GM18499 (cell line): Measurements from ENCODE around the gene ARFIP2.
"Not testable (repeated sequence)": the region's sequence is repeated elsewhere in the genome, so short reads cannot be mapped to it uniquely, and the experiment has no call there.

Source experiments
- ATAC-seq: cut with Tn5 transposase; IDR thresholded peaks from one replicate; pipeline ENCODE4 v1.9.1; 2021; ENCODE audit warnings: moderate number of reproducible peaks; ENCODE audit not compliant: insufficient read depth, unreplicated experiment

ARFIP2 gene, protein sequence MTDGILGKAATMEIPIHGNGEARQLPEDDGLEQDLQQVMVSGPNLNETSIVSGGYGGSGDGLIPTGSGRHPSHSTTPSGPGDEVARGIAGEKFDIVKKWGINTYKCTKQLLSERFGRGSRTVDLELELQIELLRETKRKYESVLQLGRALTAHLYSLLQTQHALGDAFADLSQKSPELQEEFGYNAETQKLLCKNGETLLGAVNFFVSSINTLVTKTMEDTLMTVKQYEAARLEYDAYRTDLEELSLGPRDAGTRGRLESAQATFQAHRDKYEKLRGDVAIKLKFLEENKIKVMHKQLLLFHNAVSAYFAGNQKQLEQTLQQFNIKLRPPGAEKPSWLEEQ

DNA sequence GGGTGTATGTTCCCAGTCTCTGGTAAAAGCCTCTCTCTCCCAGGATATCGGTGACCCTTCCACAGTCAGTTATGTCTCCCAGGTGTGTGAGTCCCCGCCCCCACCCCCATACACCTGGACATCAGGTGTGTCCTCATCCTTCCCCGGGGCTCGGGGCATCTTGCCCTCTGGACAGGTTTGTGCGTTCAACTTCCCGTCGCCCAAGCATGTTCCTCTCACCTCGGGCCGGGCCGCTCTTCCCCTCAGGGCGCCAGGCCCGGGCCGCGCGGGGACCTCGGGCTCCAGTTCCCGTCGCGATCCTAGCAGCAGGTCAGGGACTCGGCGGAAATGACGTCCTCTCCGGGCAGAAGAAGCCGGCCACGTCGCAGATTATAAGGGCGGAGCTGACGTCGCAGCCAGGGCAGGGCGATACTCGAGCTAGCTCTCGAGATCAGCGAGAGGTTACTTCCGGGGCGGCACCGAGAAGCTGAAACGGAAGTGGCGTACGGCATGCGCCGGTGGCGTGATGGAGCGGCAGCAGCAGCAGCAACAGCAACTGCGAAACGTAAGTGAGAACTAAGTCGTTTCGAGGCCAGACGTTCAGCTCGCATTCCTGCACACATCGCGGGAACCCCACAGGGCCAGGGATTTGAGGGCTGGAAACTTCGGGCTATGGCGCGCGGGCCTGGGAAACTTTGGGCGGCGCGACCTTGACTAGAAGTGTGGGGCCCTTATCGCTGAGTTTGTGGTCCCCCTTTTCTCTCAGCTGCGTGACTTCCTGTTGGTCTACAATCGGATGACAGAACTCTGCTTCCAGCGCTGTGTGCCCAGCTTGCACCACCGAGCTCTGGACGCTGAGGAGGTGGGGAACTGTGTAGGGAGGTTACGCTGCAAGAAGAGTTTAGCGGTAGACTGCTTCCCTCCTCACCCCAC, at the start of gene ARFIP2, which contains the start of gene TIMM10B:
Gene ARFIP2 (minus strand): TSS at position 320 of the 912 bp plus-strand sequence. CDS start 910 bp downstream, outside the sequence.
Gene TIMM10B (plus strand): TSS at position 490 of the 912 bp plus-strand sequence. CDS start 16 bp downstream, at position 506.
- peak; percentile 95 for ATAC-seq

GRCh38 chr11:6530848-6531247, 49.7 kb upstream of the ARFIP2 start:
- ATAC-seq, result no peak

- ATAC-seq, result no peak
Observed at GRCh38 chr11:6529266-6529665, 48.1 kb upstream of the ARFIP2 start.

DNA sequence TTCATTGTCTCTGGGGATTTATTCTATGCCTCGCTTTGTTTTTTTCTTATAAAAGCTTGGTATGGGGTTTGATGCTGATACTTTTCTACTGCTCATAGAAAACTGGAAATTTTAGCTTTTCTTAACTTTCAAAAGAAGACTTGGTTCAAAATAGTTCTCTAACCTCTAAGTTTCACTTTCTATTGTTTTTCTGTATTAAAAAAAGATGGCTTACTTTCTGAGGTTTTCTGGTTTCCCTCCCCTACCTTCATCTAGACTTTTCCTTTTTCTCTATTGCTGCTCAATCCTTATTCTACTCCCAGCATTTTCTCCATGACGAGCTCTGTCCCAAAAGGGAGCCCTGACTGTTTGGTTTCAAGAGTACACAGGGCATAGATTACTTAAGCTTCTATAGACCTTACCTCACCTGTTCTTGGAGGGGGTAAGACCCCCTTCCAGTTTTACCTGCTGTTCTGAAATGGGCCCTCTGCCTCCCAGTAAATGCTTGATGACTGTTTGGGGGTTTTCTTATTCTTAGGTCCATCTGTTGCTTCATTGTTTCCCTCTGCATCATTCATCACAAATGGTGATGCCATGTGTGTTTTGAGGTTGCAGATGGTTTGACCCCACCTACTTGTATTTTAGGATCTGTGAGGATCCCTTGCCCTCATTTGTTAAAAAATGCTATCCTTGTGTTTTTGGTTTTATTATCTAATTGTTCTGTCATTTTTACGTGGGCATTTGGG, 45.4 kb upstream of the ARFIP2 start:
- ATAC-seq, result no peak

DNA sequence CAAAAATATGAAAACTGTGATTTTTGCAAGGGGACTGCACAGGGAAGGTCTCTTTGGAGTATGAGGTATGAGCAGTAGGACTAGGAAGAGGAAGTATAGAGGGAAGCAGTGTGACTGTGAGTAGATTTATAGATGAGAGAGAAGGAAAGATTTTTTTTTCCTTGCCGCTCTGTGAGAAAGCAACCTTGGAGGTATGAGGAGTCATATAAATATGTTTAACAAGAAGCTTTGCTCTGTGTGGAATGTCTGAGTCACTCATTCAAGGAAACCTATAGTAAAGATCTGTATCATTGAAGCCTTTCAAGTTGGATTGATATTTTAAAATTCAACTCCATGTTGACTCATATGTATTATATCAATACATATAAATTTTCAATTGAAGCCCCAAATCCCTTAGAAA, 42.1 kb upstream of the ARFIP2 start:
- no peak for ATAC-seq

- not testable (repeated sequence) for ATAC-seq
Observed at GRCh38 chr11:6521946-6522345, 40.8 kb upstream of the ARFIP2 start.

GRCh38 chr11:6520265-6520664, 39.1 kb upstream of the ARFIP2 start:
- no peak for ATAC-seq

DNA sequence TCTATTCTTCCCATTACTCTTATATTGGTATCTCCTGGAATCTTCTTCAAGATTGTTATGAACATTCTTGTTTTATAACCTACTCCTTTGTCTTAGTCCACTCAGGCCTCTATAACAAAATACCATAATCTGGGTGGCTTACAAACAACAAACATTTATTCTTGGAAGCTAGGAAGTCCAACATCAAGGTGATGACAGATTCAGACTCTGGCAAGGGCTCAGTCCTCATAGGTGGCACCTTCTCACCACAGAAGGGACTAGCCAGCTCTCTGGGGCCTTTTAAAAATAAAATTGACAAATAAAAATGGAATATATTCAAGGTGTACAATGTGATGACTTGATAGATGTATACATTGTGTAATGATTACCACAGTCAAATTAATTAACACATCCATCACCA, 35.7 kb upstream of the ARFIP2 start:
- ATAC-seq, result no peak

- no peak for ATAC-seq
Observed at GRCh38 chr11:6505577-6506240, 24.6 kb upstream of the ARFIP2 start.

- ATAC-seq, result no peak
Observed at GRCh38 chr11:6504166-6504565, 23.0 kb upstream of the ARFIP2 start.

DNA sequence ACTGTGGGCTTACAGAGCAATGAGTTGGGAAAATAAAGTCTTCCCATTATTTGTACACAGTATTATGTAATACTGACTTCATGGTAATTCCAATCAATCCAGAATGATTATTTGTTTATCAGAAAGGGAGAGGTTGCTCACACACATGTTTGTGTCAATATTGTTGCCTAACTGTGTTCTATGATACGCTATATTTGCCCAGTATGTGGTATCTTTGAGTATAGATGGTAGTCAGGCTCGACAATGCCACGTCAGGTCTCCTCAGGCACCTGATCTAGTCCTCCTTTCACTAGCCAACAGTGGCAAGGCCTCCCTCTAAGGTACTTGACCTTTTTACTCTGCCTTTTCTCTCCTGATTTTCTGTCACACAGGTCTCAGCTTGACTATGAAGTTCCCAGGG, 21.3 kb upstream of the ARFIP2 start:
- ATAC-seq, result no peak

DNA sequence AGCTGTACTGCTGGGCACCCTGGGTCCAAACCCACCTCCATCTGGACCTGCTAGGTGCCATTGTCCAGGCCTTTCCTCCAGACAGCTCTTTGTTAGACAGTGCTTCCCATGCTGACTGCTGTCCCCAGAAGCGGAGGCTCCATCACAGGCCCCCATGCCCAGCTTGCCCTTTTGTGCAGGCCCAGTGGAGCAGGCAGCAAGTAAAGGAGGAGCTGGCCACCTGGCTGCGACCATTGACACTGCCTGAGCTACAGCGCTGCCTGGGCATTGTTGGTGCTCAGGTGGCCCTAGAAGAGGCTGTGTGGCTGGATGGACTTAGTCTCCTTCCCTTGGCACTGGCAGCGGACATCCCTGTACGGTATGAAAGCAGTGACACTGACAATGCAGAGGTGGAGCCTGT, 17.4 kb upstream of the ARFIP2 start:
- no peak for ATAC-seq

DNA sequence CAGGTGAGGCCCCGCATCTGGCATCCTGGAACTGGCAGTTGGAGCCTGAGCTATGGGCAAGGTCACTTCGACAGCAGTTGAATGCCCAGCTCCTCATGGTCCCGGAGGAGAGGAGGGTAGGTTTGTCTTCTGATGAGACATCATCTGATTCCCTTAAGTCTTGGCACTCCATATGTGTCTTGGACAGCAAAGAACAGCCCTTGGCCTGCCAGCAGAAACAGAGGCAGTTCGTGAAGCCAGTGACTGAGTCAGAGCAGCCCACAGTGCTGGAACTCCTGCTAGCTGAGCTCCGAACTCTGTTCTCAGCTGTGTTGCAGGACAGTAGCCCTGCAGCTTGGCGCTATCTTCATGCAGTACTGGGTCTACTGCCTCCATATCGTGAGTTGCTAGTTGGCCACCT, 17.0 kb upstream of the ARFIP2 start:
- ATAC-seq, result no peak

- no peak for ATAC-seq
Observed at GRCh38 chr11:6497069-6497839, 16.1 kb upstream of the ARFIP2 start, which contains the start of gene DNHD1. Gene DNHD1 (plus strand): TSS chr11:6497280. CDS start chr11:6498216, 936 bp downstream.

DNA sequence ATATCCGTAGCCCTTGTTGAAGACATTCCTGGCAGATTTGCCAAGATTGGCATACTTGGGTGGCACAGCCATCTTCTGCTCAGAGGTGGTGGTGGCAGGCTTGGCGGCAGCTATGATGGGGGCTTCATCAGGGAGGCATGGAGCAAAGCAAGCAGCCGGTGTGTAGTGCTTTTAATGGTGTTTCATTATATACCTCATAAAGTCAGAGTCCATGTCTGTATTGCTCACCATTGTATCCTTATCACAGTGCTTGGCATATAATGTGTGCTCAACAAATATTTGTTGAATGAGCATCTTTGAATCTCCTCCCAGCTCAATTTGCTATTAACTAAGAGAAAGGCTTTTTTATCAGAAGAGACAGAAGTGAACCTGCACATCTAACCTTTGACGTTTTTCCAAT, 8.2 kb upstream of the ARFIP2 start:
- ATAC-seq, result no peak

- no peak for ATAC-seq
Observed at GRCh38 chr11:6488821-6489220, 7.7 kb upstream of the ARFIP2 start.

GRCh38 chr11:6488342-6488741, 7.2 kb upstream of the ARFIP2 start:
- ATAC-seq, result no peak

DNA sequence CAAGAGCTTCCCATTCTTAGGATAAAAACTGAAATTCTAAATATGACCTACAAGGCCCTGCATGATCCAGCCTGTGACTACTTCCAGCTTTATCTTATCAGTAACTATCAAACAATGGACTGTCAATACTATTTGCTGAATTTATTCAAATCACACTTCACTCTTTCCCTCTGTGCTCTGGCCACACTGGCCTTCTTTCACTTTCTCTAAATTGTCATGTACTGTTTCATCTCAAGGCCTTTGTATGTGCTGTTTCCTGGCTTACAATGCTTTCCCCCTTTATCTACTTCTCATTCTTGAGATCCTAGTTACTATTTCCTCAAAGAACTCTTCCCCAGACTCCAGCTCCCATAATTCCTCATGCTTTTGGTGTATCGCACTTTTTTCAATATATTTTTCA, 5.8 kb upstream of the ARFIP2 start:
- ATAC-seq, result no peak

DNA sequence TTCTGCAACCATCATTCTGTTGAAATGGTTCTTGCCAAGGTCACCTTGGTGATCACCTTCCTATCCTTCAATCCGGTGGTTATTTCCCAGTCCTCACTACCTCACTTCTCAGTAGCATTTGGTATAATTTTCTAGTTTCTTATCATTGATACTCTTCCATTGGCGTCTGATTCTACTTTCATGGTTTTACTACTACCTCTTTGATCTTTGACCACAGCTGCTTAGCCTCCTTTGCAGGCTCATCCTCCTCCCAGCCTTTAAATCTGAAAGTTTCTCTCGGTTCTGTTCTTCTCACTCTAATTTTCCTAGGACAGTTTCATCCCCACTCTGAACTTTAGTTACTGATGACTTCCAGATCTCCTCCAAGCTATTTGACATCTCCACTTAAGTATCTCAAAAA, 5.1 kb upstream of the ARFIP2 start:
- no peak for ATAC-seq
